IMR-90 (cell line): ENCODE data around the gene IL1F10.

Experiments
- CEBPB ChIP-seq: IDR thresholded peaks from 2 replicates; pipeline ENCODE4 v1.6.1; 2012; ENCODE audit warnings: low read depth, low read length, improper control_type of control experiment
- CHD1 ChIP-seq: IDR thresholded peaks from 2 replicates; pipeline ENCODE4 v1.6.1; 2012; ENCODE audit warnings: low read depth, low read length, improper control_type of control experiment
- MAFK ChIP-seq: IDR thresholded peaks from 2 replicates; pipeline ENCODE4 v1.6.1; 2012; ENCODE audit warnings: low read depth, low read length, improper control_type of control experiment
- MAZ ChIP-seq: IDR thresholded peaks from 2 replicates; pipeline ENCODE4 v1.6.1; 2012; ENCODE audit warnings: low read depth, mild to moderate bottlenecking, low read length, improper control_type of control experiment, moderate library complexity, borderline replicate concordance
- POLR2A ChIP-seq: IDR thresholded peaks from 2 replicates; pipeline ENCODE4 v1.6.1; 2012; ENCODE audit warnings: mild to moderate bottlenecking, low read depth, low read length
- RAD21 ChIP-seq: IDR thresholded peaks from 2 replicates; pipeline ENCODE4 v1.6.1; 2012; ENCODE audit warnings: low read length, improper control_type of control experiment
- RCOR1 ChIP-seq: IDR thresholded peaks from 2 replicates; pipeline ENCODE4 v1.6.1; 2012; ENCODE audit warnings: mild to moderate bottlenecking, low read length, improper control_type of control experiment; ENCODE audit not compliant: insufficient replicate concordance
- RFX5 ChIP-seq: IDR thresholded peaks from 2 replicates; pipeline ENCODE4 v1.8.0; 2012; ENCODE audit warnings: low read depth, mild to moderate bottlenecking, low read length, moderate library complexity
- SMC3 ChIP-seq: fragments of 150-350 bp; IDR thresholded peaks from 2 replicates; pipeline ENCODE4 v1.6.1; 2016; ENCODE audit warnings: low read depth, mild to moderate bottlenecking, antibody characterized with exemption, low read length, moderate library complexity
- TF ChIP-seq, protein P1 (sequence below): conservative IDR thresholded peaks from 2 replicates; pipeline ENCODE4 v1.5.1; 2012; ENCODE audit warnings: mild to moderate bottlenecking, low read depth, low read length, improper control_type of control experiment
- TF ChIP-seq, protein P2 (sequence below): fragments of 150-350 bp; IDR thresholded peaks from 2 replicates; pipeline ENCODE4 v1.6.1; 2017; ENCODE audit warnings: mild to moderate bottlenecking, antibody characterized with exemption, low read length, low read depth
- TF ChIP-seq, protein P3 (sequence below): fragments of 150-350 bp; IDR thresholded peaks from 2 replicates; pipeline ENCODE4 v1.6.1; 2016; ENCODE audit warnings: low read depth, mild to moderate bottlenecking, low read length, moderate library complexity, borderline replicate concordance

DNA sequence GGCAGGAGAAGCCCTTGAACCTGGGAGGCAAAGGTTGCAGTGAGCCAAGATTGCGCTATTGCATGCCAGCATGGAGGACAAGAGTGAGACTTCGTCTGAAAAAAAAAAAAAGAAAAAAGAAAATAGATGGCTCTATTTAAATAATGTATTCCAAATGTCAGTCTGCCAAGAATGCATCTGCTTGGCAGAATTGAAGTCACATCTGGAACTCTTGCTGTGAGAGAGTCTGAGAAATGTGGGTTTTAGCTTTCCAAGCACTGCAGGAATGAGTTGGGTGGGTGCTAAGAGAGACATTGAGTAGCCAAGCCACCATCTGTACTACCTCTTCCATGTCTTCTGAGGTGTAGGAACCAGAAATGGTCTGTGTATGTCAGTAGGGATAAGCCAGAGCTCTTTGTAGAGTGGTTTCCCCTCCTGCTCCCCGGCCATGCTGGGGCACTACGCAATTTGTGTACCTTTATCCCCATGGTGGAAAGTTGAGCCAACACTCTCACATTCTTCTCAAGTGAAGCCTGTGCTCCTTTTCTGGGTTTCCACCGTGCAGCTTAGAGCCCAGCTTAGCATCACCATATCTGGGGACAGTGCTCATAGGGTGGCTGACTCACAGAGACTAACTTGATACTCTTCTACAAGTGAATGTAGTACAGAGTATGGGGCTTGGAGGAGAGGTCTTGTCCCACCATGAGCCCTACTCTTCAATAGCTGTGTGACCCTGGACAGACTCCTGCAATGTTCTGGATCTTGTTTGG lies 25.3 kb downstream of the IL1F10 start:
- TF ChIP-seq, protein P1, sequence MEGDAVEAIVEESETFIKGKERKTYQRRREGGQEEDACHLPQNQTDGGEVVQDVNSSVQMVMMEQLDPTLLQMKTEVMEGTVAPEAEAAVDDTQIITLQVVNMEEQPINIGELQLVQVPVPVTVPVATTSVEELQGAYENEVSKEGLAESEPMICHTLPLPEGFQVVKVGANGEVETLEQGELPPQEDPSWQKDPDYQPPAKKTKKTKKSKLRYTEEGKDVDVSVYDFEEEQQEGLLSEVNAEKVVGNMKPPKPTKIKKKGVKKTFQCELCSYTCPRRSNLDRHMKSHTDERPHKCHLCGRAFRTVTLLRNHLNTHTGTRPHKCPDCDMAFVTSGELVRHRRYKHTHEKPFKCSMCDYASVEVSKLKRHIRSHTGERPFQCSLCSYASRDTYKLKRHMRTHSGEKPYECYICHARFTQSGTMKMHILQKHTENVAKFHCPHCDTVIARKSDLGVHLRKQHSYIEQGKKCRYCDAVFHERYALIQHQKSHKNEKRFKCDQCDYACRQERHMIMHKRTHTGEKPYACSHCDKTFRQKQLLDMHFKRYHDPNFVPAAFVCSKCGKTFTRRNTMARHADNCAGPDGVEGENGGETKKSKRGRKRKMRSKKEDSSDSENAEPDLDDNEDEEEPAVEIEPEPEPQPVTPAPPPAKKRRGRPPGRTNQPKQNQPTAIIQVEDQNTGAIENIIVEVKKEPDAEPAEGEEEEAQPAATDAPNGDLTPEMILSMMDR: no peak
- TF ChIP-seq RAD21: no peak
- TF ChIP-seq RFX5: no peak
- no peak for TF ChIP-seq CHD1
- TF ChIP-seq POLR2A: no peak
- TF ChIP-seq MAZ: no peak
- no peak for TF ChIP-seq MAFK
- TF ChIP-seq, protein P2, sequence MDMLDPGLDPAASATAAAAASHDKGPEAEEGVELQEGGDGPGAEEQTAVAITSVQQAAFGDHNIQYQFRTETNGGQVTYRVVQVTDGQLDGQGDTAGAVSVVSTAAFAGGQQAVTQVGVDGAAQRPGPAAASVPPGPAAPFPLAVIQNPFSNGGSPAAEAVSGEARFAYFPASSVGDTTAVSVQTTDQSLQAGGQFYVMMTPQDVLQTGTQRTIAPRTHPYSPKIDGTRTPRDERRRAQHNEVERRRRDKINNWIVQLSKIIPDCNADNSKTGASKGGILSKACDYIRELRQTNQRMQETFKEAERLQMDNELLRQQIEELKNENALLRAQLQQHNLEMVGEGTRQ: no peak
- TF ChIP-seq, protein P3, sequence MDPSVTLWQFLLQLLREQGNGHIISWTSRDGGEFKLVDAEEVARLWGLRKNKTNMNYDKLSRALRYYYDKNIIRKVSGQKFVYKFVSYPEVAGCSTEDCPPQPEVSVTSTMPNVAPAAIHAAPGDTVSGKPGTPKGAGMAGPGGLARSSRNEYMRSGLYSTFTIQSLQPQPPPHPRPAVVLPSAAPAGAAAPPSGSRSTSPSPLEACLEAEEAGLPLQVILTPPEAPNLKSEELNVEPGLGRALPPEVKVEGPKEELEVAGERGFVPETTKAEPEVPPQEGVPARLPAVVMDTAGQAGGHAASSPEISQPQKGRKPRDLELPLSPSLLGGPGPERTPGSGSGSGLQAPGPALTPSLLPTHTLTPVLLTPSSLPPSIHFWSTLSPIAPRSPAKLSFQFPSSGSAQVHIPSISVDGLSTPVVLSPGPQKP: no peak
- TF ChIP-seq CEBPB: no peak
- TF ChIP-seq RCOR1: no peak
- no peak for TF ChIP-seq SMC3
